Measurements from ENCODE around the gene BDH1. TPM values are rescaled to one million over a fixed set of nuclear protein-coding genes. Genes with fewer than 3 reads are reported as not detected.

BDH1 gene
- total RNA-seq, 1 experiment from 2014 or later: 57.6 TPM

GRCh38 chr3:197498499-197499241 is 57.1 kb downstream of the BDH1 start:
- BruUV-seq (replicated peaks): no TSS peak
- POLR2A ChIA-PET (ENCODE audit: low non-redundant PET): no interaction called here
- TF ChIP-seq, protein P1, sequence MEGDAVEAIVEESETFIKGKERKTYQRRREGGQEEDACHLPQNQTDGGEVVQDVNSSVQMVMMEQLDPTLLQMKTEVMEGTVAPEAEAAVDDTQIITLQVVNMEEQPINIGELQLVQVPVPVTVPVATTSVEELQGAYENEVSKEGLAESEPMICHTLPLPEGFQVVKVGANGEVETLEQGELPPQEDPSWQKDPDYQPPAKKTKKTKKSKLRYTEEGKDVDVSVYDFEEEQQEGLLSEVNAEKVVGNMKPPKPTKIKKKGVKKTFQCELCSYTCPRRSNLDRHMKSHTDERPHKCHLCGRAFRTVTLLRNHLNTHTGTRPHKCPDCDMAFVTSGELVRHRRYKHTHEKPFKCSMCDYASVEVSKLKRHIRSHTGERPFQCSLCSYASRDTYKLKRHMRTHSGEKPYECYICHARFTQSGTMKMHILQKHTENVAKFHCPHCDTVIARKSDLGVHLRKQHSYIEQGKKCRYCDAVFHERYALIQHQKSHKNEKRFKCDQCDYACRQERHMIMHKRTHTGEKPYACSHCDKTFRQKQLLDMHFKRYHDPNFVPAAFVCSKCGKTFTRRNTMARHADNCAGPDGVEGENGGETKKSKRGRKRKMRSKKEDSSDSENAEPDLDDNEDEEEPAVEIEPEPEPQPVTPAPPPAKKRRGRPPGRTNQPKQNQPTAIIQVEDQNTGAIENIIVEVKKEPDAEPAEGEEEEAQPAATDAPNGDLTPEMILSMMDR (conservative IDR thresholded peaks at IDR 0.05; ENCODE audit: low read depth, low read length): no peak
- TF ChIP-seq EZH2 (IDR thresholded peaks at IDR 0.05; ENCODE audit: borderline replicate concordance, low read depth, low read length, poor library complexity, severe bottlenecking): no peak
- no peak overlapping the region for H3K27ac ChIP-seq (ENCODE audit: low read depth, low read length, poor library complexity, severe bottlenecking)
- CTCF ChIA-PET: no interaction called here
- intact Hi-C loops (cut with micrococcal nuclease; ENCODE audit: unreplicated experiment): no loop called here
- H3K27me3 ChIP-seq (replicated peaks; ENCODE audit: insufficient read depth, low read depth, low read length, poor library complexity): no peaks in the 10 kb centered on the region
- no peaks in the 10 kb centered on the region for H3K36me3 ChIP-seq (ENCODE audit: insufficient read depth, low read length, poor library complexity, severe bottlenecking)
- DNase-seq (ENCODE audit: low spot score): no peak
- H3K4me3 ChIP-seq (ENCODE audit: low read depth, low read length, poor library complexity, severe bottlenecking): no peak overlapping the region
- peaks cover 25% of the 10 kb centered on the region for H3K4me1 ChIP-seq (ENCODE audit: insufficient read depth, low read length, poor library complexity, severe bottlenecking)
- no peaks in the 10 kb centered on the region for H3K9me3 ChIP-seq (ENCODE audit: low read depth, low read length, poor library complexity, severe bottlenecking)

DNA sequence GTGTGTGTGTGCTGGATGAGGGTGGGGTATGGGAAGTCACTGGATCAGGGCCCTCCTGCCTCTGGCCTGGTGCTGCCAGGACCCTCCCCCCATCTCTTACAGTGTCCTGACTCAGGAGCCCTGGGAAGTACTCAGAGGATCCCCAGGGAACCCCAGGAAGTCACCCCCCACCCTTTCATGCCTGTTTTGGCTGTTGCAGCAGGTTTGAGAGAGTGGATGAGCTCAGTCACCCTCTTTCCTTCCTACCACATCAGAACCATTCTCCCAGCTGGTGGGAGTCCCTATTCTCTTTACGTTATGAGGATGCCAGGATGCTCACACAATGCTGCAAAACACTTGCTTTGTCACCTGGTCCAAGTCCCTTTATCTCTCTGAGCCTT is 59.0 kb downstream of the BDH1 start:
- no peaks in the 10 kb centered on the region for H3K36me3 ChIP-seq (ENCODE audit: insufficient read depth, low read length, poor library complexity, severe bottlenecking)
- peak; percentile 61 for DNase-seq (ENCODE audit: low spot score)
- H3K4me1 ChIP-seq (ENCODE audit: insufficient read depth, low read length, poor library complexity, severe bottlenecking): peaks cover 23% of the 10 kb centered on the region
- H3K9me3 ChIP-seq (ENCODE audit: low read depth, low read length, poor library complexity, severe bottlenecking): no peaks in the 10 kb centered on the region
- intact Hi-C loops (cut with micrococcal nuclease; ENCODE audit: unreplicated experiment): no loop called here
- no TSS peak for BruUV-seq (replicated peaks)
- TF ChIP-seq, protein P1 (conservative IDR thresholded peaks at IDR 0.05; ENCODE audit: low read depth, low read length): no peak
- H3K27ac ChIP-seq (ENCODE audit: low read depth, low read length, poor library complexity, severe bottlenecking): peak overlapping the region; percentile 72
- no peaks in the 10 kb centered on the region for H3K27me3 ChIP-seq (replicated peaks; ENCODE audit: insufficient read depth, low read depth, low read length, poor library complexity)
- H3K4me3 ChIP-seq (ENCODE audit: low read depth, low read length, poor library complexity, severe bottlenecking): no peak overlapping the region
- POLR2A ChIA-PET (ENCODE audit: low non-redundant PET): interaction anchor here (0.6 kb wide), 1 partner anchor 756 kb away, joined by 3 read pairs; no protein-coding TSS in a partner anchor
- CTCF ChIA-PET: interaction anchor here (0.7 kb wide), 1 partner anchor 239 kb away, joined by 3 read pairs; no protein-coding TSS in a partner anchor

- H3K36me3 ChIP-seq (ENCODE audit: insufficient read depth, low read length, poor library complexity, severe bottlenecking): no peaks in the 10 kb centered on the region
- ChIA-PET POLR2A (ENCODE audit: low non-redundant PET) (interaction anchor here (0.6 kb wide), 1 partner anchor 756 kb away, joined by 3 read pairs; no protein-coding TSS in a partner anchor), CTCF (interaction anchor here (0.7 kb wide), 1 partner anchor 239 kb away, joined by 3 read pairs; no protein-coding TSS in a partner anchor)
- peak overlapping the region; percentile 72 for H3K27ac ChIP-seq (ENCODE audit: low read depth, low read length, poor library complexity, severe bottlenecking)
- DNase-seq (ENCODE audit: low spot score): peak; percentile 81
- H3K4me1 ChIP-seq (ENCODE audit: insufficient read depth, low read length, poor library complexity, severe bottlenecking): peaks cover 23% of the 10 kb centered on the region
- no peaks in the 10 kb centered on the region for H3K27me3 ChIP-seq (replicated peaks; ENCODE audit: insufficient read depth, low read depth, low read length, poor library complexity)
- no peaks in the 10 kb centered on the region for H3K9me3 ChIP-seq (ENCODE audit: low read depth, low read length, poor library complexity, severe bottlenecking)
- intact Hi-C loops (cut with micrococcal nuclease; ENCODE audit: unreplicated experiment): no loop called here
- no peak overlapping the region for H3K4me3 ChIP-seq (ENCODE audit: low read depth, low read length, poor library complexity, severe bottlenecking)
- no TSS peak for BruUV-seq (replicated peaks)
- TF ChIP-seq, protein P1 (conservative IDR thresholded peaks at IDR 0.05; ENCODE audit: low read depth, low read length): no peak
- TF ChIP-seq EZH2 (IDR thresholded peaks at IDR 0.05; ENCODE audit: borderline replicate concordance, low read depth, low read length, poor library complexity, severe bottlenecking): no peak
Measured at GRCh38 chr3:197495999-197496745, 59.6 kb downstream of the BDH1 start.

Measured in A673 (cell line).